ENCODE measurements around the gene KSR2.

KSR2 gene

GRCh38 chr12:117603316-117604113 is 365.3 kb downstream of the KSR2 start:
- no peak for DNase-seq

- DNase-seq: no peak
These were observed 368.9 kb downstream of the KSR2 start for GRCh38 chr12:117599849-117600248.

- DNase-seq: no peak
These were observed 371.8 kb downstream of the KSR2 start for GRCh38 chr12:117596968-117597367.

GRCh38 chr12:117595751-117596150 is 373.0 kb downstream of the KSR2 start:
- DNase-seq: no peak

- DNase-seq: no peak
These were observed 374.3 kb downstream of the KSR2 start for GRCh38 chr12:117594481-117594880.

GRCh38 chr12:117593815-117594400 is 374.9 kb downstream of the KSR2 start:
- no peak for DNase-seq

- DNase-seq: no peak
These were observed 376.0 kb downstream of the KSR2 start for GRCh38 chr12:117592588-117593305.

GRCh38 chr12:117590999-117591398 is 377.8 kb downstream of the KSR2 start:
- no peak for DNase-seq

GRCh38 chr12:117590386-117590785 is 378.4 kb downstream of the KSR2 start:
- no peak for DNase-seq

GRCh38 chr12:117589021-117589420 is 379.8 kb downstream of the KSR2 start:
- no peak for DNase-seq

- DNase-seq: peak; percentile 62
These were observed 381.0 kb downstream of the KSR2 start for GRCh38 chr12:117587631-117588287.

GRCh38 chr12:117583677-117584225 is 385.0 kb downstream of the KSR2 start:
- no peak for DNase-seq

GRCh38 chr12:117583092-117583491 is 385.7 kb downstream of the KSR2 start:
- no peak for DNase-seq

GRCh38 chr12:117582135-117582784 is 386.5 kb downstream of the KSR2 start:
- no peak for DNase-seq

GRCh38 chr12:117580718-117581062 is 388.1 kb downstream of the KSR2 start:
- DNase-seq: peak; percentile 3

- no peak for DNase-seq
These were observed 388.6 kb downstream of the KSR2 start for GRCh38 chr12:117580015-117580717.

- no peak for DNase-seq
These were observed 391.6 kb downstream of the KSR2 start for GRCh38 chr12:117577122-117577657.

- no peak for DNase-seq
These were observed 392.7 kb downstream of the KSR2 start for GRCh38 chr12:117576053-117576452.

- DNase-seq: no peak
These were observed 394.1 kb downstream of the KSR2 start for GRCh38 chr12:117574655-117575054.

GRCh38 chr12:117572755-117573154 is 396.0 kb downstream of the KSR2 start:
- no peak for DNase-seq

GRCh38 chr12:117571321-117571720 is 397.5 kb downstream of the KSR2 start:
- no peak for DNase-seq

GRCh38 chr12:117570608-117571007 is 398.2 kb downstream of the KSR2 start:
- no peak for DNase-seq

Data from activated CD4-positive, alpha-beta T cell treated with anti-CD3 and anti-CD28 coated beads, Interleukin-2, Interleukin-6, amounts not matched to agents 100 ng/mL and 50 ng/mL, durations not matched to agents 16 hours and 8 hours (primary cell).